ENCODE data around the gene KIF15.
"Not testable (repeated sequence)": the region's sequence is repeated elsewhere in the genome, so short reads cannot be mapped to it uniquely, and the experiment has no call there.

GRCh38 chr3:44856663-44857062, 95.1 kb downstream of the KIF15 start:
- TF ChIP-seq POLR2A, POLR2AphosphoS5 (IDR thresholded peaks at IDR 0.05; ENCODE audit: low read depth, low read length): not testable (repeated sequence)

Measured in GM12892 (cell line).